HEK293 (cell line): ENCODE measurements around the gene PARD3B.

ENCODE experiments used
- CTCF ChIP-seq: fragments of 450-650 bp; formaldehyde crosslinking; IDR thresholded peaks from 2 replicates; pipeline ENCODE4 v1.5.1; 2016; ENCODE audit warnings: missing biosample characterization, missing genetic modification characterization
- ZNF24 ChIP-seq: fragments of 450-650 bp; formaldehyde crosslinking; IDR thresholded peaks from 2 replicates; pipeline ENCODE4 v1.5.1; 2016; ENCODE audit warnings: missing biosample characterization, missing genetic modification characterization
- ZNF350 ChIP-seq: fragments of 450-650 bp; formaldehyde crosslinking; IDR thresholded peaks from 2 replicates; pipeline ENCODE4 v1.5.0; 2017; ENCODE audit warnings: missing biosample characterization, mild to moderate bottlenecking, missing genetic modification characterization
- ZNF37A ChIP-seq: fragments of 450-650 bp; IDR thresholded peaks from 2 replicates; pipeline ENCODE4 v1.5.1; 2018; ENCODE audit warnings: missing biosample characterization, missing genetic modification characterization
- ZNF623 ChIP-seq: fragments of 450-650 bp; formaldehyde crosslinking; IDR thresholded peaks from 2 replicates; pipeline ENCODE4 v1.5.1; 2016; ENCODE audit warnings: missing biosample characterization, missing genetic modification characterization
- TF ChIP-seq, protein P1 (sequence below): fragments of 450-650 bp; formaldehyde crosslinking; IDR thresholded peaks from 2 replicates; pipeline ENCODE4 v1.5.1; 2016; ENCODE audit warnings: missing biosample characterization, missing genetic modification characterization
- TF ChIP-seq, protein P2 (sequence below): fragments of 450-650 bp; formaldehyde crosslinking; conservative IDR thresholded peaks from 2 replicates; pipeline ENCODE4 v1.5.1; 2016; ENCODE audit warnings: low read depth, missing biosample characterization, missing genetic modification characterization

DNA sequence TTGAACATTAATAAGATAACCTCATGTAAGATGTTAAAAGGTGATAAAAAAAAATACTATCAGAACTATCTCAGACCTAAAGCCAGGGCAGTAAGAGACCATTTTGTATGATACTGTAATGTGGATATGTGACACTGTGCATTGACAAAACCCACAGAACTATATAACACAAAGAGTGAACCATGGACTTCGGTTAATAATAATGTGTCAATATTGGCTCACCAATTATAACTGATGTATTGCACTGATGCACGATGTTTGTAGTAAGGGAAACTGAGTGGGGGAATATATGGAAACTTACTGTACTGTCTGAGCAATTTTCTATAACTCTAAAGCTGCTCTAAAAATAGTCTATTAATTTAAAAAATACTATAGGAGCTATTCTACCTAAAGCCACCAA, 40.7 kb upstream of the PARD3B start:
- TF ChIP-seq, protein P1, sequence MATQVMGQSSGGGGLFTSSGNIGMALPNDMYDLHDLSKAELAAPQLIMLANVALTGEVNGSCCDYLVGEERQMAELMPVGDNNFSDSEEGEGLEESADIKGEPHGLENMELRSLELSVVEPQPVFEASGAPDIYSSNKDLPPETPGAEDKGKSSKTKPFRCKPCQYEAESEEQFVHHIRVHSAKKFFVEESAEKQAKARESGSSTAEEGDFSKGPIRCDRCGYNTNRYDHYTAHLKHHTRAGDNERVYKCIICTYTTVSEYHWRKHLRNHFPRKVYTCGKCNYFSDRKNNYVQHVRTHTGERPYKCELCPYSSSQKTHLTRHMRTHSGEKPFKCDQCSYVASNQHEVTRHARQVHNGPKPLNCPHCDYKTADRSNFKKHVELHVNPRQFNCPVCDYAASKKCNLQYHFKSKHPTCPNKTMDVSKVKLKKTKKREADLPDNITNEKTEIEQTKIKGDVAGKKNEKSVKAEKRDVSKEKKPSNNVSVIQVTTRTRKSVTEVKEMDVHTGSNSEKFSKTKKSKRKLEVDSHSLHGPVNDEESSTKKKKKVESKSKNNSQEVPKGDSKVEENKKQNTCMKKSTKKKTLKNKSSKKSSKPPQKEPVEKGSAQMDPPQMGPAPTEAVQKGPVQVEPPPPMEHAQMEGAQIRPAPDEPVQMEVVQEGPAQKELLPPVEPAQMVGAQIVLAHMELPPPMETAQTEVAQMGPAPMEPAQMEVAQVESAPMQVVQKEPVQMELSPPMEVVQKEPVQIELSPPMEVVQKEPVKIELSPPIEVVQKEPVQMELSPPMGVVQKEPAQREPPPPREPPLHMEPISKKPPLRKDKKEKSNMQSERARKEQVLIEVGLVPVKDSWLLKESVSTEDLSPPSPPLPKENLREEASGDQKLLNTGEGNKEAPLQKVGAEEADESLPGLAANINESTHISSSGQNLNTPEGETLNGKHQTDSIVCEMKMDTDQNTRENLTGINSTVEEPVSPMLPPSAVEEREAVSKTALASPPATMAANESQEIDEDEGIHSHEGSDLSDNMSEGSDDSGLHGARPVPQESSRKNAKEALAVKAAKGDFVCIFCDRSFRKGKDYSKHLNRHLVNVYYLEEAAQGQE (tag by site-specific recombination), result no peak
- TF ChIP-seq CTCF (tag by site-specific recombination) (no peak), ZNF24 (no peak), ZNF37A (tag by site-specific recombination) (no peak), ZNF623 (no peak), ZNF350 (no peak)
- TF ChIP-seq, protein P2, sequence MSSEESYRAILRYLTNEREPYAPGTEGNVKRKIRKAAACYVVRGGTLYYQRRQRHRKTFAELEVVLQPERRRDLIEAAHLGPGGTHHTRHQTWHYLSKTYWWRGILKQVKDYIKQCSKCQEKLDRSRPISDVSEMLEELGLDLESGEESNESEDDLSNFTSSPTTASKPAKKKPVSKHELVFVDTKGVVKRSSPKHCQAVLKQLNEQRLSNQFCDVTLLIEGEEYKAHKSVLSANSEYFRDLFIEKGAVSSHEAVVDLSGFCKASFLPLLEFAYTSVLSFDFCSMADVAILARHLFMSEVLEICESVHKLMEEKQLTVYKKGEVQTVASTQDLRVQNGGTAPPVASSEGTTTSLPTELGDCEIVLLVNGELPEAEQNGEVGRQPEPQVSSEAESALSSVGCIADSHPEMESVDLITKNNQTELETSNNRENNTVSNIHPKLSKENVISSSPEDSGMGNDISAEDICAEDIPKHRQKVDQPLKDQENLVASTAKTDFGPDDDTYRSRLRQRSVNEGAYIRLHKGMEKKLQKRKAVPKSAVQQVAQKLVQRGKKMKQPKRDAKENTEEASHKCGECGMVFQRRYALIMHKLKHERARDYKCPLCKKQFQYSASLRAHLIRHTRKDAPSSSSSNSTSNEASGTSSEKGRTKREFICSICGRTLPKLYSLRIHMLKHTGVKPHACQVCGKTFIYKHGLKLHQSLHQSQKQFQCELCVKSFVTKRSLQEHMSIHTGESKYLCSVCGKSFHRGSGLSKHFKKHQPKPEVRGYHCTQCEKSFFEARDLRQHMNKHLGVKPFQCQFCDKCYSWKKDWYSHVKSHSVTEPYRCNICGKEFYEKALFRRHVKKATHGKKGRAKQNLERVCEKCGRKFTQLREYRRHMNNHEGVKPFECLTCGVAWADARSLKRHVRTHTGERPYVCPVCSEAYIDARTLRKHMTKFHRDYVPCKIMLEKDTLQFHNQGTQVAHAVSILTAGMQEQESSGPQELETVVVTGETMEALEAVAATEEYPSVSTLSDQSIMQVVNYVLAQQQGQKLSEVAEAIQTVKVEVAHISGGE, result no peak
